Measurements from ENCODE around the gene KDM4B. TPM values are rescaled to one million over a fixed set of nuclear protein-coding genes. Genes with fewer than 3 reads are reported as not detected.

The KDM4B gene
- total RNA-seq, 2 donors from 2014 or later: 33.8 to 83.5 TPM

DNA sequence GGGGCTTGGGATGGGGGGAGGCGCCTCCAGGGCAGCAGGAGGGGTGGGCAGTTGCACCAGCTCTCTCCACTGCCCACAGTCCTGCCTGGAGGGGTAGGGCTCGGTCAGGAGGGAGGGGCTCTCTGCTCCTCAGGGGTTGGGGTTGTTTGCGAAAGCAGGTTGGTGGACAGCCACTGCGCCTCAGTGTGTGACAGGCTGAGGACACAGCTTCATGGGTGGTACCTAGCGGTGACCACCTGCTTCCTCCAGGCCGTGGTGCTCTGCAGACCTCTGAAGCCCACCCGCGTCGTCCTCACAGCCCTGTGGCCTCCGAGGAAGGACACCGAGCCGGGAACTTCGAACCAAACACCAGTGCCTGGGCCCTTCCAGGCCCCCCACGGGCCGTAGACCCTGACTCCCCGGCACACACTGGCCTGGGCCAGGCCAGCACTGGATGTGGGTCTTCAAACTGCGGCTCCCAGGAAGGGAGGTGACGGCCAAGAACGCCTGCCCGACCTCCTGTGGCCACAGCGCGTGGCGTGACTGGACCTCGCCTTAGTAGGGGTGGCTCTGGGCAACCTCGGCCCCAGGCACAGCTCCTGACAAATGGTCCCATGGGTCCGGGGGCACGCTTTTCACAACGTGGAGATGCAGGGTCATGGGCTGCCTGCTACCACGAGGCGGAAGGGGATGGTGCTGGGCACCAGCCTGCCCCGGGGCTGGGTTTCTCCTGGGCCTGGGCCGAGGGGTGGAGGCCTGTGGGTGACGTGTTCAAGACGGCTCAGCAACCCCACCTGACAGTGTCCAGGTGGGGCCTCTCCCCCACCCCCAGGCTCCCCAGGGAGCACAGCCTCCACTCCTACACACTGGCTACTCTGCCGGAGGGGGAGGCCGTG is 173.2 kb downstream of the KDM4B start:
- H3K27ac Mint-ChIP-seq: no peak overlapping the region
- peaks cover 61% of the 10 kb centered on the region for H3K36me3 Mint-ChIP-seq (ENCODE audit: low read depth)
- H3K27me3 Mint-ChIP-seq: no peaks in the 10 kb centered on the region
- ATAC-seq (replicated peaks): no peak
- H3K4me1 Mint-ChIP-seq: peaks cover 13% of the 10 kb centered on the region
- no peaks in the 10 kb centered on the region for H3K9me3 Mint-ChIP-seq
- no peak overlapping the region for H3K4me3 Mint-ChIP-seq

GRCh38 chr19:5142725-5143097 is 173.8 kb downstream of the KDM4B start:
- H3K9me3 Mint-ChIP-seq: no peaks in the 10 kb centered on the region
- no peak overlapping the region for H3K27ac Mint-ChIP-seq
- no peak overlapping the region for H3K4me3 Mint-ChIP-seq
- no peak for ATAC-seq (replicated peaks)
- H3K36me3 Mint-ChIP-seq (ENCODE audit: low read depth): peaks cover 61% of the 10 kb centered on the region
- H3K4me1 Mint-ChIP-seq: peaks cover 13% of the 10 kb centered on the region
- H3K27me3 Mint-ChIP-seq: no peaks in the 10 kb centered on the region

- H3K27ac Mint-ChIP-seq: no peak overlapping the region
- ATAC-seq (replicated peaks): no peak
- no peak overlapping the region for H3K4me3 Mint-ChIP-seq
- H3K4me1 Mint-ChIP-seq: peaks cover 9% of the 10 kb centered on the region
- H3K9me3 Mint-ChIP-seq: no peaks in the 10 kb centered on the region
- peaks cover 61% of the 10 kb centered on the region for H3K36me3 Mint-ChIP-seq (ENCODE audit: low read depth)
- no peaks in the 10 kb centered on the region for H3K27me3 Mint-ChIP-seq
These were observed 174.8 kb downstream of the KDM4B start for GRCh38 chr19:5143471-5144411.

DNA sequence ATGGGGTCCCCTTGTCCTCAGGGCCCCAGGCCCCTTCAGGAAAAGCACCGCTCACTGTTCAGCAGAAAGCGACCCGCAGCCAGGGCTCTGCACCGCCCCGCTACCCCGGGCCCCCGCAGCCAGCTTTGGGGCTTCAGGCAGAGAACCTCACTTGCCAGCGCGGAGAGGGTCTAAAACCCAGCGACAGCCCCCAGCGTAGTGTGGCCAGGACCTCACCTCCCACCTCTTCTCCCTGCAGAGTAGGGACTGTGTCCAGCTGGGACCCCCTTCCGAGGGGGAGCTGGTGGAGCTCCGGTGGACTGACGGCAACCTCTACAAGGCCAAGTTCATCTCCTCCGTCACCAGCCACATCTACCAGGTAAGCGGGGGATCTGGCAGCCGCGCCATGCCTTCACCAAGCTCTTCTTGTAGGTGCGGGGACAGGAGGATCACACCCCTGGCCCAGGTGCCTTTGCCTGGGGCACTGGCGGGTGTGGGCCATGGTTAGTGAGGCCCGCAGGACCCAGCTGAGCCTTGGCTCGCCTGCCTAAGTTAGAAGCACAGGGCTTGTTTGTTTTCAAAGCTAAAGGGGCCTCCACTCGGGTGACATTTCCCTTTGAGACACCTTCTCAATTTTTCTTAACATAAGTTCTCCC is 175.7 kb downstream of the KDM4B start:
- Mint-ChIP-seq H3K36me3 (ENCODE audit: low read depth) (peaks cover 58% of the 10 kb centered on the region), H3K27me3 (no peaks in the 10 kb centered on the region), H3K4me3 (no peak overlapping the region), H3K4me1 (no peaks in the 10 kb centered on the region), H3K27ac (no peak overlapping the region), H3K9me3 (no peaks in the 10 kb centered on the region)
- ATAC-seq (replicated peaks): no peak

DNA sequence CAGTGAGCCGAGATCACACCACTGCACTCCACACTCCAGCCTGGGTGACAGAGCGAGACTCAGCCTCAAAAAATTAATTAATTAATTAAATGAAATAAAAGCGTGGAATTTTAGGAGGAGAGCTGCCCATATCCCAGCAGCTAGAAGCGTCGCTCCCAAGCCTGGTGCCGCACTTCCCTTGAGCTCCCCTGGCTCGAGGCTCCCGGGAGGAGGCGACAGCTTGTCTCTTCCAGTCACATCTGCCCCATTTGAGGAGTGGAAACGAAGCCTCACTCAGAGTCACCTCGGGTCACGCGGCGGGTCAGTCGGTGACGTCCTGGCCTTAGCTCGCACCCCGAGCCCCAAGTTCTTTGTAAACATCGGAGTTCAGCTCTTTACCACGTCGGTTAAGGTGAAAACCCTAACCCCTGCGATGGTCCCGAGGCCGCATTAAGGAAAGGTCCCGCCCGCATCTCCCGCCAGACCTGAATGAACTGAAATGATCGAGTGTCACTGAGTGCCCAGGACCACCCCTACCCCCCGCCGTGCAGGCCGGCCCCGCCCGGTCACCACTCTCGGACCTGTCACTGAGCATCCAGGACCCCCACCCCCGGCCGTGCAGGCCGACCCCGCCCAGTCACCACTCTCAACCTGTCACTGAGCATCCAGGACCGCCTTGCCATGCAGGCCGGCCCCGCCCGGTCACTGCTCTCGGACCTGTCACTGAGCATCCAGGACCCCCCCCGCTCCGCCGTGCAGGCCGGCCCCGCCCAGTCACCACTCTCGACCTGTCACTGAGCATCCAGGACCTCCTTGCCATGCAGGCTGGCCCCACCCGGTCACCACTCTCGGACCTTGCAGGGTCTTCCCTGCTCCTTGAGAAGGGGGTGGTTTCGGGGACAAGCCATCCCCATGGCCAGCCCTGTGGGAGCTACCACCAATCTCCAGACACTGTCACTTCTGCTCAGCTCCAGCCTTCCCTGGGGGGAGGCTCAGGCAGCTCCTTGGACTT is 176.9 kb downstream of the KDM4B start:
- no peak for ATAC-seq (replicated peaks)
- H3K27me3 Mint-ChIP-seq: no peaks in the 10 kb centered on the region
- H3K4me3 Mint-ChIP-seq: no peak overlapping the region
- H3K27ac Mint-ChIP-seq: no peak overlapping the region
- H3K4me1 Mint-ChIP-seq: no peaks in the 10 kb centered on the region
- no peaks in the 10 kb centered on the region for H3K9me3 Mint-ChIP-seq
- peaks cover 58% of the 10 kb centered on the region for H3K36me3 Mint-ChIP-seq (ENCODE audit: low read depth)

DNA sequence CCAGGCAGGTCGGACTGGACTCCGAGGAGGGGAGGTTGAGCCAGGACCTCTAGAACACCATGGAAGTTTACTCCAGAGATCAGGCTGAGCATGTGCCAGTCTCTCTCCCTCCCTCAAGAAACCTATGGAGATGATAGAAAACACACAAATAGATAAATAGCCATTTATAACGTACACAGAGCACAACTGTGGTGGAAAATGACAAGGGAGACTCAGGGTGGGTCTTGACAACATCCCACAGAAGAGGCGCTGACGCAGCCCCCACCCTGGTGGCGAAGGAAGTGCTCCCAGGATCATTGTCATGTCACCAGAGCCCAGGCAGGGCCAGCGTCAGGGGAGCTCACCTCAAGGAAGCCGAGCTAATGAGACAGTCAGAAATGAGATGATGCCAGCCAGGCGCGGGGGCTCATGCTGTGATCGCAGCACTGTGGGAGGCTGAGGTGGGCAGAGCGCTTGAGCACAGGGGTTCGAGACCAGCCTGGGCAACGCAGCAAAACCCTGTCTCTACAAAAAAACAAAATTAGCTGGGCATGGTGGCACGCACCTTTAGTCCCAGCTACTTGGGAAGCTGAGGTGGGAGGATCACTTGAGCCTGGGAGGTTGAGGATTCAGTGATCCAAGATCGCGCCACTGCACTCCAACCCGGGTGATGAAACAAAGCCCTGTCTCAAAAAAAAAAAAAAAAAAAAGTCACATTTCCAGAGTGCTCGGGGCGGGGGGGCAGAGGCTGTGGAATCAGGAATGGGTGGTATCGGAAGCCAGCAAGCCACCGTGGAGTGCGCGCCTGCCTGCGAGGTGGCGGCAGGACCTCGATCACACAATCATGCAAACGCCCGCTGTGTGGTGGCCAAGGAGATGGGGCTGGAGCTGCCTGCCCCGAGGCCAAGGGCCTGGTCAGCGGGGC is 178.4 kb downstream of the KDM4B start:
- no peak overlapping the region for H3K4me3 Mint-ChIP-seq
- H3K27ac Mint-ChIP-seq: no peak overlapping the region
- H3K9me3 Mint-ChIP-seq: no peaks in the 10 kb centered on the region
- H3K27me3 Mint-ChIP-seq: no peaks in the 10 kb centered on the region
- no peaks in the 10 kb centered on the region for H3K4me1 Mint-ChIP-seq
- ATAC-seq (replicated peaks): no peak
- H3K36me3 Mint-ChIP-seq (ENCODE audit: low read depth): peaks cover 58% of the 10 kb centered on the region

DNA sequence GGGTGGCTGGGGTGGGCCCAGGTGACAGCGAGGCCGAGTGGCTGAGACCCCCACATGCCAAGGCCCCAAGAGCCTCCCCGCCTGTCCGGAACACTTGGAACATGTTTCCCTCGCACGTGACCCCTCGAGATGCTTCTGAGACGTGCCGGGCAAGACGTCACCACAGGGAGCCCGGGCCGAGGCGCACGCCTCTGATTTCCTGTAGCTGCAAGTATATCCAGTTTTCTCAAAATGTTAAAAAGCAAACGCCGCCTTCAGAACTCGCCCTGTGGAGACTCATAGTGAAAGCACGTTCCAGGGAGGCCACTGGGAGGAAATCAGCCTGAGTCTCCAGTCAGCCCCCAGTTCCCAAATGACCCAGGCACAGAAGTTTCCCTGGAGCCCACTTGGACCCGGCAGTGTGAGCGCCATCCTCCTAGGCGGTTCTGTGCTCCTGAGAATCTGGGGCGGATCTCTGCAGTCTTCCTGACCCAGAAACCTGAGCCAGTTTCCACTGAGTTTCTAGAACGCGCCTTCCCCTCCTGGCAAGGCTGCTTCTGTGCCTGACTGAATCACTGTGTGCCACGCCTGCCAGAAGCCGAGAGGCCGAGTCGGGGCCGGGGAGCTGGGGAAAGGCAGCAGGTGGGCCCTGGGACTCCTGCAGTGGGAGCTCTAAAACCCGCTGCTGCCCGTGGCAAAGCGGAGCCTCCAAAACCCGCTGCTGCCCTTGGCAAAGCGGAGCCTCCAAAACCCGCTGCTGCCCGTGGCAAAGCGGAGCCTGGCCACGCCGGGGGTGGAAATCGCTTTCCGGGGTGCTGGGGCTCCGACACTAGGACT is 179.3 kb downstream of the KDM4B start:
- no peaks in the 10 kb centered on the region for H3K9me3 Mint-ChIP-seq
- peaks cover 51% of the 10 kb centered on the region for H3K36me3 Mint-ChIP-seq (ENCODE audit: low read depth)
- no peak overlapping the region for H3K27ac Mint-ChIP-seq
- ATAC-seq (replicated peaks): no peak
- H3K27me3 Mint-ChIP-seq: no peaks in the 10 kb centered on the region
- H3K4me3 Mint-ChIP-seq: no peak overlapping the region
- H3K4me1 Mint-ChIP-seq: no peaks in the 10 kb centered on the region

DNA sequence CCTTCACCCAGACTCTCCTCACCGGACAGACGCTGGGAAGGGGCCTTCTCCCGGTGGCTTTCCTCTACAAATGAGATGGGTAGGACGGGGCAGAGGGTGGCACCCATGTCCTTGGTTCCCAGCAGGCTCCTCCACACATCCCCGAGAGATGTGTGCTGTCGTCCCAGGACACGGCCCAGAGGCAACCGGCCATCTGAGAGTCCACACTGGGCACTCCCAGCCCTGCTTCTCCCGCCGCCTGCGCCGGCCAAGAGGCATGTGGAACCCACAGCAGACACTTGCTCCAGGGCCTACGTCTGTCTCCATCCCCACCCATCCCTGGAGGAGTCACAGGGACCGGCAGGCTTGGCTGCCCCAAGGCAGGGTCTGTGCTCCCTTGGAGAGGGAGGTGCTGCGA is 179.9 kb downstream of the KDM4B start:
- Mint-ChIP-seq H3K27me3 (no peaks in the 10 kb centered on the region), H3K27ac (no peak overlapping the region), H3K4me1 (no peaks in the 10 kb centered on the region), H3K9me3 (no peaks in the 10 kb centered on the region), H3K4me3 (no peak overlapping the region), H3K36me3 (ENCODE audit: low read depth) (peaks cover 47% of the 10 kb centered on the region)
- no peak for ATAC-seq (replicated peaks)

DNA sequence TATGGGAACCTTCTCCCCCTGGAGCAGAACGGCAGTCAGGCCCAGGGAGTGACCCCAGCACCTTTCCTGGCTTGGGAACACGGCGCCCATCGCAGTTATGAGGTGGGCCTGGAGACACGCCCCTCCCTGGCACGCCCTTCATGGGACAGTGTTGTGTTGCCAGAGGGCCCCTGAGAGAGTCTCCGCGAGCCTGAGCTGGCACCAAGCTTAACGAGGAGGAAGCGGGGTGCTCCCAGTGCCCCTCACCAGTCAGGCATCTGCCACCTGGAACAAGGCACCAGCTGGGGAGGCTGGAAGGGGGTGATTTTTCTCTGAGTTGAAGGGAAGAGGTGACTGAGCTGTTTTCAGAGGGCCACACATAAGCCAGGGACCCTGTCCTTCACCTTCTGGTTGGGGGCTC is 180.6 kb downstream of the KDM4B start:
- ATAC-seq (replicated peaks): no peak
- Mint-ChIP-seq H3K4me3 (no peak overlapping the region), H3K27ac (no peak overlapping the region), H3K4me1 (no peaks in the 10 kb centered on the region), H3K36me3 (ENCODE audit: low read depth) (peaks cover 47% of the 10 kb centered on the region), H3K27me3 (no peaks in the 10 kb centered on the region), H3K9me3 (no peaks in the 10 kb centered on the region)

DNA sequence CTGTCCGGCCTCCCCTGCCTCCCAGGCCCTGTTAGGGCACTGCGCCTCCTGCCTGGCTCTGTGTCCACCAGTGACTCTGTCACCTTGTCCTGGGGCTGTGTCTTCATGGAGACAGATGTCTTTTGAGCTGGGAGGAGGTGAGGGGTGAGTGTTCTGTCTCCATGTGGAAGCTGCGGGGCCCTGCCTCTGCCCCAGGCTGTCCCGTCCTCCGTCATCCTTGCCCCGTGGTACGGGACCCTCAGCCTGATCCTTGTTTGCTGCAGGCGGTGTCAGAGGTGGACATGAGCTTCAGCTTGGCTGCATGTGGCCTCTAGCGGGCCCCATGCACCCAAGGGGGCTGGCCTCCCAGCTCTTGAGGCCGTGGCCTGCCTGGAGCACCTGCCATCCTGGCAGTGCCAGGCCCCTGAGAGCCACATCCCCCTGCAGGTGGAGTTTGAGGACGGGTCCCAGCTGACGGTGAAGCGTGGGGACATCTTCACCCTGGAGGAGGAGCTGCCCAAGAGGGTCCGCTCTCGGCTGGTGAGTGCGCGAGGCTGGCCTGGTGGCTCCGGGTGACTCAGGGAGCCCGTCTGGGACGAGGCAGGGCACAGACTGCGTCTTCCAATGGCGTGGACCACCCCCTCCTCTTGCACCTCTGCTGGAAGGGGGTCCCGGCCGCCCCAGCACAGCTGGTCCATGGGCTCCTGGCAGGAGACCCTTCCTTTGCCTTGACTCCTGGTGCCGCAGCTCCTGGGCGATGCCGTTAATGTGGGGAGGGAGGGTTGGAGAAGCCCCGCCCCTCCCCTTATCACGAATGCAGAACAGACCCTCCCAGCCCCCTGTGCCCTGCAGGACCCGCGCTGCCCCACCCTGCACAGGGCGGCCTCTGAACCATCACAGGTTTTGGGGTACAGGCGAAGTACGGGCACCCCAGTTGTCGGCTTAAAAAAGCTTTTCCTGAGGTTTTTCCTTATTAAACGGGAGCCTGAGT is 181.3 kb downstream of the KDM4B start:
- ATAC-seq (replicated peaks): no peak
- peaks cover 42% of the 10 kb centered on the region for H3K36me3 Mint-ChIP-seq (ENCODE audit: low read depth)
- no peaks in the 10 kb centered on the region for H3K9me3 Mint-ChIP-seq
- H3K4me1 Mint-ChIP-seq: no peaks in the 10 kb centered on the region
- no peaks in the 10 kb centered on the region for H3K27me3 Mint-ChIP-seq
- no peak overlapping the region for H3K27ac Mint-ChIP-seq
- no peak overlapping the region for H3K4me3 Mint-ChIP-seq

DNA sequence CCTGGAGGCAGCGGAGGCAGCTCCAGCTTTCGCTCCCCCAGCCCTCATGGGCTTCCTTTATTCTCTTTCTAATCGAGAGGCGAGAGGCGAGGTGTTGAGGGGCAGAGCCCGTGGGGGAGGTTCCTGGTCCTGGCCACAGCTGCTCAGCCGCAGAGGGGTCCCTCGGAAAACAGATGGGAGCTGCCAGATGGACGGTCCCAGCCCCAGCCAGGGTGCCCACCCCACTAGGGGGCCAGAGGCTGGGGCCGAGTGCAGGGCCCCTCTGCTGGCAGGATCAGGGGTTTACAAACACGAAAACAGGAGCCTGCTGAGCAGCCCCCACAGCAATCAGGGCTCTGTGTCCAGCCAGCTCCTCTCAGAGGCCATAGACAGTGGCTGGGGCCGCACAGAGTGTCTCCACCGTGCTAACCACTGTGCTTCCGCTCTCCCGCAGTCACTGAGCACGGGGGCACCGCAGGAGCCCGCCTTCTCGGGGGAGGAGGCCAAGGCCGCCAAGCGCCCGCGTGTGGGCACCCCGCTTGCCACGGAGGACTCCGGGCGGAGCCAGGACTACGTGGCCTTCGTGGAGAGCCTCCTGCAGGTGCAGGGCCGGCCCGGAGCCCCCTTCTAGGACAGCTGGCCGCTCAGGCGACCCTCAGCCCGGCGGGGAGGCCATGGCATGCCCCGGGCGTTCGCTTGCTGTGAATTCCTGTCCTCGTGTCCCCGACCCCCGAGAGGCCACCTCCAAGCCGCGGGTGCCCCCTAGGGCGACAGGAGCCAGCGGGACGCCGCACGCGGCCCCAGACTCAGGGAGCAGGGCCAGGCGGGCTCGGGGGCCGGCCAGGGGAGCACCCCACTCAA is 182.2 kb downstream of the KDM4B start:
- no peaks in the 10 kb centered on the region for H3K9me3 Mint-ChIP-seq

More for the DNA sequence above, 182.2 kb downstream of the KDM4B start:
- no peak overlapping the region for H3K27ac Mint-ChIP-seq
- H3K4me1 Mint-ChIP-seq: no peaks in the 10 kb centered on the region
- no peak overlapping the region for H3K4me3 Mint-ChIP-seq
- H3K36me3 Mint-ChIP-seq (ENCODE audit: low read depth): peaks cover 33% of the 10 kb centered on the region
- ATAC-seq (replicated peaks): no peak
- no peaks in the 10 kb centered on the region for H3K27me3 Mint-ChIP-seq

Measured in activated T-helper 17 cell treated with anti-CD3 and anti-CD28 coated beads, Interleukin-2, amount 50 U/mL, for 72 hours (primary cell).